Stomach smooth muscle (tissue), 2 donors: ENCODE measurements around the gene PRKCH.

Source experiments
- H3K27ac ChIP-seq: one replicate; pipeline ENCODE4 v1.7.0; 2013; ENCODE audit warnings: mild to moderate bottlenecking, low read length, inconsistent platforms
- H3K27me3 ChIP-seq, 2 donors: one replicate each; pipeline ENCODE4 v1.7.0; 2013; ENCODE audit warnings: low read length in 2 of 2; ENCODE audit not compliant: insufficient read depth in 2 of 2, control insufficient read depth in 1 of 2
- H3K36me3 ChIP-seq, 2 donors: one replicate each; pipeline ENCODE4 v1.7.0; 2013; ENCODE audit warnings: low read length in 2 of 2; ENCODE audit not compliant: control insufficient read depth in 2 of 2, insufficient read depth in 2 of 2
- H3K4me1 ChIP-seq: one replicate; pipeline ENCODE4 v1.7.0; 2013; ENCODE audit warnings: low read length; ENCODE audit not compliant: control insufficient read depth, insufficient read depth
- H3K4me3 ChIP-seq, 2 donors: one replicate each; pipeline ENCODE4 v1.7.0; 2013; ENCODE audit warnings: low read length in 2 of 2
- H3K9ac ChIP-seq, 2 donors: one replicate each; pipeline ENCODE4 v1.7.0; 2013; ENCODE audit warnings: low read length in 2 of 2, mild to moderate bottlenecking in 1 of 2
- H3K9me3 ChIP-seq, 2 donors: one replicate each; pipeline ENCODE4 v1.7.0; 2013; ENCODE audit warnings: low read length in 2 of 2; ENCODE audit not compliant: control insufficient read depth in 2 of 2
- donor health status: healthy.
- donor health status: Pancreatic carcinoma.

The PRKCH gene

GRCh38 chr14:61325166-61325565 is 3.8 kb downstream of the PRKCH start:
- H3K9ac ChIP-seq, result no peak overlapping the region
- peaks cover 6% of the 10 kb centered on the region for H3K4me1 ChIP-seq
- peaks cover 11 to 19% of the 10 kb centered on the region in 2 donors for H3K27me3 ChIP-seq
- no peaks in the 10 kb centered on the region for H3K36me3 ChIP-seq
- H3K27ac ChIP-seq, result no peak overlapping the region
- H3K9me3 ChIP-seq, result no peaks in the 10 kb centered on the region
- no peak overlapping the region for H3K4me3 ChIP-seq

GRCh38 chr14:61326146-61326545 is 4.8 kb downstream of the PRKCH start:
- Histone ChIP-seq H3K27ac (no peak overlapping the region), H3K9me3 (no peaks in the 10 kb centered on the region), H3K27me3 (peaks cover 8 to 14% of the 10 kb centered on the region in 2 donors), H3K36me3 (no peaks in the 10 kb centered on the region), H3K4me1 (peaks cover 3% of the 10 kb centered on the region), H3K9ac (no peak overlapping the region), H3K4me3 (no peak overlapping the region)

GRCh38 chr14:61326847-61327246 is 5.5 kb downstream of the PRKCH start:
- peak overlapping the region; percentile 8 for H3K27ac ChIP-seq
- H3K9me3 ChIP-seq, result no peaks in the 10 kb centered on the region
- no peaks in the 10 kb centered on the region for H3K36me3 ChIP-seq
- peaks cover 7 to 8% of the 10 kb centered on the region in 2 donors for H3K27me3 ChIP-seq
- no peak overlapping the region for H3K4me3 ChIP-seq
- H3K9ac ChIP-seq, result no peak overlapping the region
- no peaks in the 10 kb centered on the region for H3K4me1 ChIP-seq

GRCh38 chr14:61328626-61329262 is 7.4 kb downstream of the PRKCH start:
- Histone ChIP-seq H3K9ac (no peak overlapping the region), H3K27me3 (no peaks in the 10 kb centered on the region), H3K27ac (no peak overlapping the region), H3K36me3 (no peaks in the 10 kb centered on the region), H3K9me3 (no peaks in the 10 kb centered on the region), H3K4me3 (no peak overlapping the region), H3K4me1 (no peaks in the 10 kb centered on the region)

GRCh38 chr14:61329478-61330051 is 8.2 kb downstream of the PRKCH start:
- Histone ChIP-seq H3K27me3 (peaks cover 0 to 3% of the 10 kb centered on the region in 2 donors), H3K9ac (no peak overlapping the region), H3K27ac (no peak overlapping the region), H3K4me1 (no peaks in the 10 kb centered on the region), H3K4me3 (no peak overlapping the region), H3K9me3 (no peaks in the 10 kb centered on the region), H3K36me3 (no peaks in the 10 kb centered on the region)

GRCh38 chr14:61330511-61330910 is 9.1 kb downstream of the PRKCH start:
- H3K36me3 ChIP-seq, result no peaks in the 10 kb centered on the region
- H3K27ac ChIP-seq, result no peak overlapping the region

GRCh38 chr14:61331992-61332657 is 10.7 kb downstream of the PRKCH start:
- Histone ChIP-seq H3K27me3 (peaks cover 0 to 3% of the 10 kb centered on the region in 2 donors), H3K27ac (no peak overlapping the region), H3K4me3 (no peak overlapping the region)

More at GRCh38 chr14:61330511-61330910, 9.1 kb downstream of the PRKCH start:
- H3K4me3 ChIP-seq, result no peak overlapping the region
- H3K9ac ChIP-seq, result no peak overlapping the region
- H3K27me3 ChIP-seq, result peaks cover 0 to 3% of the 10 kb centered on the region in 2 donors
- H3K9me3 ChIP-seq, result no peaks in the 10 kb centered on the region
- H3K4me1 ChIP-seq, result no peaks in the 10 kb centered on the region

GRCh38 chr14:61332658-61333029 is 11.3 kb downstream of the PRKCH start:
- Histone ChIP-seq H3K27me3 (peaks cover 0 to 3% of the 10 kb centered on the region in 2 donors), H3K4me3 (no peak overlapping the region), H3K4me1 (no peaks in the 10 kb centered on the region), H3K9me3 (no peaks in the 10 kb centered on the region), H3K27ac (no peak overlapping the region), H3K9ac (no peak overlapping the region), H3K36me3 (no peaks in the 10 kb centered on the region)

More at GRCh38 chr14:61331992-61332657, 10.7 kb downstream of the PRKCH start:
- H3K9ac ChIP-seq, result no peak overlapping the region
- no peaks in the 10 kb centered on the region for H3K9me3 ChIP-seq
- no peaks in the 10 kb centered on the region for H3K36me3 ChIP-seq
- H3K4me1 ChIP-seq, result no peaks in the 10 kb centered on the region

- Histone ChIP-seq H3K9ac (no peak overlapping the region), H3K4me3 (no peak overlapping the region), H3K36me3 (no peaks in the 10 kb centered on the region), H3K9me3 (no peaks in the 10 kb centered on the region), H3K4me1 (no peaks in the 10 kb centered on the region), H3K27ac (no peak overlapping the region), H3K27me3 (peaks cover 0 to 3% of the 10 kb centered on the region in 2 donors)
Measured at GRCh38 chr14:61333087-61333486, 11.7 kb downstream of the PRKCH start.

GRCh38 chr14:61334197-61334701 is 12.9 kb downstream of the PRKCH start:
- Histone ChIP-seq H3K36me3 (no peaks in the 10 kb centered on the region), H3K9ac (no peak overlapping the region), H3K4me1 (no peaks in the 10 kb centered on the region), H3K27ac (no peak overlapping the region), H3K9me3 (no peaks in the 10 kb centered on the region), H3K4me3 (no peak overlapping the region), H3K27me3 (peaks cover 0 to 3% of the 10 kb centered on the region in 2 donors)
